Astrocyte of the cerebellum (primary cell): ENCODE data around the gene FAM89A.

Experiments
- DNase-seq: peaks from one replicate; pipeline ENCODE4 v3.0.0-alpha.2; 2011; ENCODE audit warnings: low read depth
- H3K4me3 ChIP-seq: 2 replicates; pipeline ENCODE4 v1.5.1; 2011; ENCODE audit warnings: mild to moderate bottlenecking, low read depth, low read length, moderate library complexity
- CTCF ChIP-seq: IDR thresholded peaks from 2 replicates; pipeline ENCODE4 v1.5.1; 2012; ENCODE audit warnings: low read length, low read depth, moderate library complexity, mild to moderate bottlenecking; ENCODE audit errors: missing control alignments
- in situ Hi-C: cut with HindIII; loops from 2 replicates; pipeline ENCODE4 v1.10.0; 2017; ENCODE audit warnings: low sequenced_read_pairs

FAM89A gene

GRCh38 chr1:231040019-231040799, at the start of gene FAM89A:
Gene FAM89A (minus strand): TSS chr1:231040254. CDS start chr1:231040211, 43 bp downstream.
- peak within 1 kb of the TSS; percentile 74 for H3K4me3 ChIP-seq
- in situ Hi-C loops: no loop called here
- no peak for DNase-seq
- no peak for TF ChIP-seq CTCF

- in situ Hi-C loops: no loop called here
- no peak for TF ChIP-seq CTCF
- DNase-seq: no peak
- no peak overlapping the region for H3K4me3 ChIP-seq
Observed at GRCh38 chr1:231084353-231084752, 44.3 kb upstream of the FAM89A start.

- no peak for DNase-seq
- no peak for TF ChIP-seq CTCF
- in situ Hi-C loops: loop anchor here (5.0 kb wide), 1 partner anchor 43 kb away; no protein-coding TSS in a partner anchor
- no peak overlapping the region for H3K4me3 ChIP-seq
Observed at GRCh38 chr1:231079163-231079562, 39.1 kb upstream of the FAM89A start.

GRCh38 chr1:231078250-231078649, 38.2 kb upstream of the FAM89A start:
- no peak for DNase-seq
- no peak overlapping the region for H3K4me3 ChIP-seq
- no peak for TF ChIP-seq CTCF
- in situ Hi-C loops: loop anchor here (5.0 kb wide), 1 partner anchor 44 kb away; no protein-coding TSS in a partner anchor

- no peak overlapping the region for H3K4me3 ChIP-seq
- in situ Hi-C loops: loop anchor here (5.0 kb wide), 1 partner anchor 45 kb away; no protein-coding TSS in a partner anchor
- DNase-seq: no peak
- TF ChIP-seq CTCF: no peak
Observed at GRCh38 chr1:231076802-231077201, 36.7 kb upstream of the FAM89A start.

GRCh38 chr1:231075497-231075896, 35.4 kb upstream of the FAM89A start:
- TF ChIP-seq CTCF: no peak
- in situ Hi-C loops: loop anchor here (5.0 kb wide), 1 partner anchor 47 kb away; no protein-coding TSS in a partner anchor
- H3K4me3 ChIP-seq: no peak overlapping the region
- no peak for DNase-seq
